HepG2 (cell line): ENCODE results near the gene MS4A18.

Experiments used
- FOSL2 ChIP-seq: sonication (generic); formaldehyde crosslinking; IDR thresholded peaks from 2 replicates; pipeline ENCODE4 v1.4.0; 2020; ENCODE audit warnings: missing genetic modification reagents
- ZNF207 ChIP-seq: fragments of 450-650 bp; IDR thresholded peaks from 2 replicates; pipeline ENCODE4 v1.6.1; 2016; ENCODE audit warnings: antibody characterized with exemption, borderline replicate concordance
- TF ChIP-seq, protein P1 (sequence below): sonication (generic); formaldehyde crosslinking; IDR thresholded peaks from 2 replicates; pipeline ENCODE4 v1.5.0; 2020; ENCODE audit warnings: mild to moderate bottlenecking, missing genetic modification reagents, moderate library complexity

DNA sequence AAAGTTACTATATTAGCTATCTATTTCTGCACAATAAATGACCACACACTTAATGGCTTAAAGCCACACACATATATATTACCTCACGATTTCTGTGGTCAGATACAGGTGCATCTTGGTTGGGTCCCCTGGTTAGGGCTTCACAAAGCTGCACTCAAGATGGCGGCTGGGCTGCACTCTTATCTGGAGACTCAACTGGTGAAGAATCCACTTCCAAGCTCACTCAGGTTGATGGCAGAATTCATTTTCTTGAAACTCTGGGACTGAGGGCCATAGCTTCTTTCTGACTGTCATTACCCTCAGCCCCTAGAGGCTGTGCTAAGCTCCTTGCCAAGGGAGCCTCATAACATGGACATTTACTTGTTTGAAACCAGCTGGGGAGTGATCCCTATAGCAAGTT, 55.5 kb downstream of the MS4A18 start:
- TF ChIP-seq FOSL2 (CRISPR knock-in tag) (no peak), ZNF207 (no peak)
- TF ChIP-seq, protein P1, sequence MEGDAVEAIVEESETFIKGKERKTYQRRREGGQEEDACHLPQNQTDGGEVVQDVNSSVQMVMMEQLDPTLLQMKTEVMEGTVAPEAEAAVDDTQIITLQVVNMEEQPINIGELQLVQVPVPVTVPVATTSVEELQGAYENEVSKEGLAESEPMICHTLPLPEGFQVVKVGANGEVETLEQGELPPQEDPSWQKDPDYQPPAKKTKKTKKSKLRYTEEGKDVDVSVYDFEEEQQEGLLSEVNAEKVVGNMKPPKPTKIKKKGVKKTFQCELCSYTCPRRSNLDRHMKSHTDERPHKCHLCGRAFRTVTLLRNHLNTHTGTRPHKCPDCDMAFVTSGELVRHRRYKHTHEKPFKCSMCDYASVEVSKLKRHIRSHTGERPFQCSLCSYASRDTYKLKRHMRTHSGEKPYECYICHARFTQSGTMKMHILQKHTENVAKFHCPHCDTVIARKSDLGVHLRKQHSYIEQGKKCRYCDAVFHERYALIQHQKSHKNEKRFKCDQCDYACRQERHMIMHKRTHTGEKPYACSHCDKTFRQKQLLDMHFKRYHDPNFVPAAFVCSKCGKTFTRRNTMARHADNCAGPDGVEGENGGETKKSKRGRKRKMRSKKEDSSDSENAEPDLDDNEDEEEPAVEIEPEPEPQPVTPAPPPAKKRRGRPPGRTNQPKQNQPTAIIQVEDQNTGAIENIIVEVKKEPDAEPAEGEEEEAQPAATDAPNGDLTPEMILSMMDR = no peak
